ENCODE data around the gene ADARB2.
"Not testable (repeated sequence)": the region's sequence is repeated elsewhere in the genome, so short reads cannot be mapped to it uniquely, and the experiment has no call there.

ADARB2 gene

DNA sequence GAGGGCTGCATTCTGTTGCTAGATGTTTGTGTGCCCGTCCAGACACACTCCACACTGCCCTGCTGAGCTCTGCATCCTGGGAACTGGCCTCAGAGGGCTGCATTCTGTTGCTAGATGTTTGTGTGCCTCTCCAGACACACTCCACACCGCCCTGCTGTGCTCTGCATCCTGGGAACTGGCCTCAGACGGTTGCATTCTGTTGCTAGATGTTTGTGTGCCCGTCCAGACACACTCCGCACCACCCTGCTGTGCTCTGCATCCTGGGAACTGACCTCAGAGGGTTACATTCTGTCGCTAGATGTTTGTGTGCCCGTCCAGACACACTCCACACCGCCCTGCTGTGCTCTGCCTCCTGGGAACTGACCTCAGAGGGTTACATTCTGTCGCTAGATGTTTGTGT lies 120.6 kb downstream of the ADARB2 start:
- not testable (repeated sequence) for DNase-seq (ENCODE audit: low read depth in 2 of 2)

GRCh38 chr10:1615186-1615954 lies 122.0 kb downstream of the ADARB2 start:
- DNase-seq (ENCODE audit: low read depth in 2 of 2): no peak

- no peak for DNase-seq (ENCODE audit: low read depth in 2 of 2)
Observed at GRCh38 chr10:1613511-1613910, 123.8 kb downstream of the ADARB2 start.

- no peak for DNase-seq (ENCODE audit: low read depth in 2 of 2)
Observed at GRCh38 chr10:1612908-1613307, 124.4 kb downstream of the ADARB2 start.

GRCh38 chr10:1611936-1612550 lies 125.3 kb downstream of the ADARB2 start:
- no peak for DNase-seq (ENCODE audit: low read depth in 2 of 2)

DNA sequence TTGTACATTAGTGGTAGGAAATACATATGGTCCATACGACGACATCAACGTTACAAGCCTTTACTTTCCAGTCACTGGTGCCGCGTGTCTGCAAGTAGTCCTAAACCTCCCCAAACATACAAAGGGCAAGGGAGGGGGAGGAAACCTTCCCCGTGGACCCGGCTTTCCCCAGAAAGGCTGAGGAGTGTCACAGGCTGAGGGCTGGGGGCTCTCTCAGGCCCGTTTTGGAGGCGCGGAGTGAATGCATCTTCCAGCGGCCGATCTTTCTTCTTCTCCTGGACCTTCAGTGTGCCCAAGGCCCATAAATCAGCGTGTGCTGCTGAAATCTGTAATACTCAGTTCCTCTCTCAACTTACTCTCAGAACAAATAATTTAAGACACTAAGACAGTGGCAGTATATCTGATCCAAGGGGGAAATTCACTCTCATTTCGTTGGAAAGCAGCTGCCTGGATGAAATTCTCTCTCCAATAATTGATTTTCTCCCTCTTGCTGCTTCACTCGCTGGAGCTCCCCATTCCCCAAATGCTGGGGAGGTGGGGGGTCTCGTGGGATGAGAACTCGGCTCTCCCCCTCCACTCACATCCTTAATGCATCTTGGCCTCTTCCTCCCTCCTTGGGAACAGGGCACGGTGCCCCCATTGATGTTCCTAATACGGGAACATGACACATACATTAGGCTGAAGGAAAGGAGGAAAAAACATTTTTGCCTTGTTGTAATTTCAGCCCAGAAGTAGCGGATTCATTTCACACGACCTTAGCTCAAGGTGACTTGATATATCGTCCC lies 126.1 kb downstream of the ADARB2 start:
- no peak for DNase-seq (ENCODE audit: low read depth in 2 of 2)

DNA sequence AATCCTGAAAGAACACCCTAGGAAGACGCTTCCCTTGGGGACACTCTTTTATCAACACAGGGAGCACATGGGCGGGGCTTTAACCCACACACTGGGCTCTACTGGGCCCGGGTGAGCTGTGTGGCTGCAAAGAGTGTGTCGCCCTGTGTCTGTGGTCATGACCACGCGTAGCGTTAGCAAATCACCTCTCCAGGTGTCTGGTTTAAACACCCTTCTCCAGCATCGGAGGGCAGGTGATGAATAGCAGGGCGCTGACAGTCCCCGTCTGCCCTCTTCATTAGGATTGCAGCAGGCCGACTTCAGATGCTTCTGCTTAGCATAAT lies 127.7 kb downstream of the ADARB2 start:
- no peak for DNase-seq (ENCODE audit: low read depth in 2 of 2)

GRCh38 chr10:1608851-1609647 lies 128.3 kb downstream of the ADARB2 start:
- no peak for DNase-seq (ENCODE audit: low read depth in 2 of 2)

GRCh38 chr10:1608408-1608807 lies 128.9 kb downstream of the ADARB2 start:
- DNase-seq (ENCODE audit: low read depth in 2 of 2): no peak

GRCh38 chr10:1607466-1607865 lies 129.9 kb downstream of the ADARB2 start:
- no peak for DNase-seq (ENCODE audit: low read depth in 2 of 2)

GRCh38 chr10:1605999-1606940 lies 131.1 kb downstream of the ADARB2 start:
- no peak for DNase-seq (ENCODE audit: low read depth in 2 of 2)

DNA sequence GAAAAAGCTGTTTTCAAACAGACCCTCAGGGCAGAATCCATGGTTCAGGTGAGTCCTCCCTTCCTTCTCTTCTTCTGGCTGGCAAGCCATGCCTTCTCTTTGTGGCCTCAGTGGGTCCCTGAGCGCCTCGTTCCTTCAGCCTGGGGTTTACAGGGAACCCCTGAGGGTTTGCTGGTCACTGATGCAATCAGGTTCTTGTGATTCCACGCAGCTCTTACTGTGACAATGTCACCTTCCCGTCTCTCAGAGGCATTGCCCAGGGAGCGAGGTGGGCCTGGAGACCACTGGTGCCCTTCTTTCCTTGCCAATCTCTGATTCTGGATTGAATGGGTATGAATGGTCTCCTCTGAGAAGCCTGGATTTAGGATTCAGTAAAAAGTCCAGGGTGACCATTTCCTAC lies 132.2 kb downstream of the ADARB2 start:
- DNase-seq (ENCODE audit: low read depth in 2 of 2): no peak

DNA sequence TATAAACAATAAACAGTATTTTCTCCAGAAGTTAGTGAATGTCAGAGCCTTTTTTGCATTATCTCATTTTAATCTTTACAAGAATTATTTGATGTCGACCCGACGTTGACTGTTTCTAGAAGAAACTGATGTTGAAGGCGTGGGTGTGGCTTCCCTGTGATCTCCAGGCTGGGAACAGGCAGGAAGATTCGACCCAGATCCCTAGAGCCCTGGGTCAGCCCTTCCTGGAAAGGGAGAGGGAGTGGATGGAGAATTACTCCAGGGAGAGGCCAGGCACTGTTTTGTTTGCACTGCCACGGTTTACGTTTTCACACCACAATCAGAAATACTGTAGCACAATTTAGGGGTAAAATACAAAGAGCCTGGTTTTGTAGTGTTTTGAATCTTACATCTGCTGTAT lies 133.1 kb downstream of the ADARB2 start:
- DNase-seq (ENCODE audit: low read depth in 2 of 2): no peak

DNA sequence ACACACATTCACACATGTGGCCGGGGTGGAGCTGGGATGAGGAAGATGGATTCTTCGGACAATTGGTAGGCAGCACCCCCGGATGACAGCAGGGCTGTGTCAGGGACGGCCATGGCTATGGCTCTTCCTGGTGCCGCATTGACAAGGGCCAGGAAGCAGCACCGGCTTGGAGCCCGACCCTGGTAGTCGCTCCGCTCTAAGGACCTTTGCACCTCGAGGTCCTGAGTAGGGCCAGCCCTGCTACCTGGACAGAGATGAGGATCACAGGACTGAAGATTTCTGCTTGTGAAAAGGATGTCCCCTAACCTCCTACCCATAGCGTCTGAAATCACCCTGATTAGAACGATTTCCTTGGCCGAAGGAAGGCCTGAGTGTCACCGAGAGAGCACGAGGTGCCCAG lies 134.1 kb downstream of the ADARB2 start:
- no peak for DNase-seq (ENCODE audit: low read depth in 2 of 2)

GRCh38 chr10:1602037-1602484 lies 135.3 kb downstream of the ADARB2 start:
- no peak for DNase-seq (ENCODE audit: low read depth in 2 of 2)

DNA sequence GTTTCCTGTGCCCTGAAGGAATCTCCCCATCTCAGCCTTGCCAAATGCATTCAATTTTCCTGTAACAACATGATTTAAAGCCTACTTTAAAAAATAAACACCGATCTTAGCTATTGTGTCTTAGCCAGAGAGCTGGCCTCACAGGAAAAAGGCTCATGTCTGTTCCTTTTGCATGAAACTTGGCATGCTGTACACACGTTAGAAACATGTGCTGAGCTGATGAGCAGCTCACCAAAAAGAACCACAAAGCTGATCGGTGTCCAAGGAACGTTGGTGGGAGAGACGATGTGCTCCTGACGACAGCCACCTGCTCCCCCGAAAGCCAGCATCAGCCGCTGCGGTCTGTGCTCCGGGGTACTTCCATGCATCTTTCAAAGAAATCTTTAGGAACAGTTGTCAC lies 135.9 kb downstream of the ADARB2 start:
- DNase-seq (ENCODE audit: low read depth in 2 of 2): no peak

DNA sequence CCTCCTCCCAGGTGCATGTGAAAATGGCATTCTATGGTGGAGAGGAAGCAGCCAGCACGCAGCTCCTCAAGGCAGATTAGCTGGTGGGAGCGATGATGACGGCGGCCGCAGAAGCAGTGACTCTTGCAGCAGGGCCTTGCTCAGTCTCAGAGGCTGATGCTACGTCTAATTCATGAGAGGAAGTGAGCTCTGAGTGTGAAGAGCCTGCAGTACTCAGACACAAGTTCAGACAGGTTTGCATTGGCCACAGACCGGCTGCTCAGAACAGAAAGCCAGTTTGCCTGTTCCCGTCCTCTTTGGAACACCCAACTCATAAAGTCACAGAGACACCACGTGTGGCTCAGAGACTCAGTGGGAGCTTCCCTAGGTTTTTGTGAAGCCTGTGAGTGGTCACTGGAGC lies 136.5 kb downstream of the ADARB2 start:
- no peak for DNase-seq (ENCODE audit: low read depth in 2 of 2)

DNA sequence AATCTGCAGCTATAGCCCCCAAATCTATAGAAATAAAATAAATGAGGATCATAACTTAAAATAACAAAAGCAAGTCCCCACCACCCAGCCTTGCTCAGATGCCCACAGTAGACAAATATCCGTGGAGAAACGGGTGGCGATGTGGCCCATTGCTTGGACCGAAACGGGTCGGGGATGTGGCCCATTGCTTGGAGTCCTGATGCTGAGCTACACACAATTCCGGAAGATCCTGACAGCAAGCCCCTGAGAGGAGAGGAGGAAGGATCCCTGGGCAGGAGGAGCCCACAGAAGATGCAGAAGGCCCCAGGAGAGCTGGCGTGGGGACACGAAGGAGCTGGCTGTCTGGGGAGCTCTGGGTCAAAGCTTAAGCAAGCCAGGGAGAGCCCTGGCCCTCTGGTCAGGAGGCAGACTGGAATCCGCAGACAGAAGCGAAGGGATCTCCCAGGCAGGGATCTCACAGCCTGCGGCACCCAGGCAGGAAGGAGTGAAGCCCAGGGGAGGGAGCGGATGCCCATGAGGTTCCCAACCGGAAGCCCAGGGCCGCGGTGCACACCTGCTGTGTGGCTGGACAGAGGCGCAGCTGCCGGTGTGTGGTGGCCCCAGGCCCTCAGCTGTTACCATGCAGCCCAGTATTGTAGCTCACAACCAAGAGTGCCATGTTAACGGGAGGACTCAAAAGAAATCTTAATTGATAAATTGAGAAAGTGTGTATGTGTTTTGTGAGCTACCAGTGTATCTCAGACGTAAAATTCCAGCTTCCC lies 138.8 kb downstream of the ADARB2 start:
- DNase-seq (ENCODE audit: low read depth in 2 of 2): no peak

DNA sequence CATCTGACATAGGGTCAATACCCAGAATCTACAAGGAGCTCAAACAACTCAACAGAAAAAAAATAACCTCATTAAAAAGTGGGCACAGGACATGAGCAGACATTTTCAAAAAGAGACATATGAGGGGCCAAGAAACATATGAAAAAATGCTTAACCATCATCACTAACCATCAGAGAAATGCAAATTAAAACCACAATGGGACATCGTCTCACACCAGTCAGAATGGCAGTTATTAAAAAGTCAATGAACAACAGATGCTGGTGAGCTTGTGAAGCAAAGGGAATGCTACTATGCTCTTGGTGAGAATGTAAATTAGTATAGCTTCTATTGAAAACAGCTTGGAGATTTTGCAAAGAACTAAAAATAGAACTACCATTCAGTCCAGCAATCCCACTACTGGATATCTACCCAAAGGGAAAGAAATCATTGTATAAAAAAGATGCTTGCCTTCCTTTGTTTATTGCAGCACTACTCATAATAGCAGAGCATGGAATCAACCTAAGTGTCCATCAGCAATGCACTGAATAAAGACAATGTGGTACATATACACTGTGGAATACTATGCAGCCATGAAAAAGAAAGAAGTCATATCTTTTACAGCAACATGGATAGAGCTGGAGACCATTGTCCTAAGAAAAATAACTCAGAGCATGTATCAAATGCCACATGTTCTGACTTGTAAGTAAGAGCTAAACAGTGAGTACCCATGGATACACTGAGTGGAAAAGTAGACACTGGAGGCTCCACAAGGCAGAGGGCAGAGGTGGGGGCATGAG lies 139.8 kb downstream of the ADARB2 start:
- DNase-seq (ENCODE audit: low read depth in 2 of 2): no peak

Measured in stimulated activated CD8-positive, alpha-beta memory T cell treated with anti-CD3 and anti-CD28 coated beads, Interleukin-15, amount 100 ng/mL, for 48 hours (primary cell).